AG09319 (cell line): ENCODE results near the gene HNF4A.

Experiments
- DNase-seq: peaks from one replicate; pipeline ENCODE4 v3.0.0-alpha.2; 2010; ENCODE audit warnings: low read depth; ENCODE audit errors: extremely low read depth
- TF ChIP-seq, protein P1 (sequence below): IDR thresholded peaks from 2 replicates; pipeline ENCODE4 v1.5.1; 2011; ENCODE audit warnings: low read depth, mild to moderate bottlenecking, inconsistent platforms, low read length, moderate library complexity

HNF4A gene

DNA sequence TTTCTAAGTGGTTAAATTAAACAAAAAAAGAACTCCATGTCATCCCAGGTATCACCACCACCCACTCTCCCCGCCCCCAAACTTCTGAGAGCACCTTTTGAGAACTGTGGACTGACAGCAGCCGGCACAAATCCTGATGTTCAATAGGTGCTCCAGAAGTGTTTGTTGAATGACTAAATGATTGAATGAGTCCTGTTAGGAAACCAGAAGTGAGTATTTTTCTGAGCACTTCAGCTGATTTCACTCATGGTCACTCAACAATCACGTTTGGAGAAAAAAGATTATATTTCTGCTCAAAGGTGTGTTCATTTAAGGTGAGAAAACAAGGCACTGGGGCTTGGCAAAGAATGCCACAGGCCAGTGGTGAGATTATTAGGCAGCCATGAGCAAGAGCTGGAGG lies 6.2 kb upstream of the HNF4A start:
- TF ChIP-seq, protein P1, sequence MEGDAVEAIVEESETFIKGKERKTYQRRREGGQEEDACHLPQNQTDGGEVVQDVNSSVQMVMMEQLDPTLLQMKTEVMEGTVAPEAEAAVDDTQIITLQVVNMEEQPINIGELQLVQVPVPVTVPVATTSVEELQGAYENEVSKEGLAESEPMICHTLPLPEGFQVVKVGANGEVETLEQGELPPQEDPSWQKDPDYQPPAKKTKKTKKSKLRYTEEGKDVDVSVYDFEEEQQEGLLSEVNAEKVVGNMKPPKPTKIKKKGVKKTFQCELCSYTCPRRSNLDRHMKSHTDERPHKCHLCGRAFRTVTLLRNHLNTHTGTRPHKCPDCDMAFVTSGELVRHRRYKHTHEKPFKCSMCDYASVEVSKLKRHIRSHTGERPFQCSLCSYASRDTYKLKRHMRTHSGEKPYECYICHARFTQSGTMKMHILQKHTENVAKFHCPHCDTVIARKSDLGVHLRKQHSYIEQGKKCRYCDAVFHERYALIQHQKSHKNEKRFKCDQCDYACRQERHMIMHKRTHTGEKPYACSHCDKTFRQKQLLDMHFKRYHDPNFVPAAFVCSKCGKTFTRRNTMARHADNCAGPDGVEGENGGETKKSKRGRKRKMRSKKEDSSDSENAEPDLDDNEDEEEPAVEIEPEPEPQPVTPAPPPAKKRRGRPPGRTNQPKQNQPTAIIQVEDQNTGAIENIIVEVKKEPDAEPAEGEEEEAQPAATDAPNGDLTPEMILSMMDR: no peak

GRCh38 chr20:44350567-44350966 lies 4.9 kb upstream of the HNF4A start:
- TF ChIP-seq, protein P1: no peak
- no peak for DNase-seq

More for the DNA sequence above, 6.2 kb upstream of the HNF4A start:
- DNase-seq: no peak

GRCh38 chr20:44354979-44355497 lies 461 bp upstream of the HNF4A start:
- TF ChIP-seq, protein P1: no peak
- no peak for DNase-seq

GRCh38 chr20:44356353-44356723 lies 839 bp downstream of the HNF4A start:
- DNase-seq: no peak
- TF ChIP-seq, protein P1: no peak

DNA sequence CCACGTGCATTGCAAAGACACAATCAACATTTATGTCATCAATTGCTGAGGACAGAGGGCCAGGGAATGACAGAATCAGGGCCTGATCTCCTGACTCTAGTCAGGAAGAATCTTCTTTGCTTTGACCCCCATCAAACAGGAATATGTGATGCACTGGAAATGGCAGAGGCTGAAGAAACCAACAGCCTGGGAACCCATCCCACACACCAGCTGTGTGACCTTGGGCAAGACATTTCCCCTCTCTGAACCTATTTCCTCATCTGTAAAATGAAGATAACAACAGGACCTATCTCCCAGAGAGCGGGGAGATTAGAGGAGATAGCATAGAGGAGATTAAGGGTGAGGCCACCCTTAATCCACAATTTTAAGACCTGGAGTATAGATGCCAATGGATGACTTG lies 1.5 kb downstream of the HNF4A start:
- no peak for DNase-seq
- TF ChIP-seq, protein P1: no peak

DNA sequence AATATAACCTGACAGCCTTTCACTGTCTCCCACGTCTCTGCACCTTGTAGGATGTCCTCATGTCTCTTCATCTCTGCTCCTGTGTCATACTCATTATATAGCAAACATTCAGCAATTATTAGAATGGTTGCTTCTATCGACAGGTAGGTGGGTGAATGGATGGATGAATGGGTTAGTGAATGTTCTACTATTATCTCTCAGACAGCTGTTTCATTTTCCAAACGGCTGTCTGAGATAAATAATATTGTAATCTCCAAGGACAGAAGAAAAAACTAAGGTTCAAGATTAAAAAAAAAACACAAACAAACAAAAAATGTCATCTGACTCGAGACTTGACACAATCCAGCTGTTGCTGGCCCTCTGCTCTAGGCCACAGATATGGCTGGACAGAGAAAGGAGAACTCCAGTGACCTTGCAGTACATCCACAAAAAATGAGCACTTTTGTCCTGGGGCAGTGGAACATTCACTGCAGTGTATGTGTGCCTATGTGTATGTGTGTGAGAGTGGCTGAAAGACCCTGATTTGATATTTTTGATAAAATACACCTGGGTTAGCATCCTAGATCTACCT lies 2.1 kb downstream of the HNF4A start:
- TF ChIP-seq, protein P1: no peak
- DNase-seq: no peak

DNA sequence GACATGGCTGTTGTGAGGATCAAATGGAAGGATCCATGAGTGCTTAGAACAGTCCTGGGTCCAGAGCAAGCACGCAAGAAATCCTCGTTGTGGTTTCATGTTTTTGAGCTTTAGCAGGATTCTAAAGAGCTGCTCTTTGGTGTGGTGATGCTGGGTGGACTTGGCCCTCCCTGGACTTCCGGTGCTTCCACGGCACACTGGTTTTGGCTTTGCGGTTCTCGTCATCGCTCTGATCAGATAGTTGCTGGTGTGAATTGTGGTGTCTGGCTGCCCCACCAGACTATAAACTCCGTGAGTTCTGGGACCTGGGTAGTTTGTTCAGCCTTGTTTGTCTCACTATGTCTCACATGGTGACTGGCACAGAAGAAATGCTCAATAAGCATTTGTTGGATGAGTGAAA lies 3.3 kb downstream of the HNF4A start:
- TF ChIP-seq, protein P1: no peak
- DNase-seq: no peak
